CD4-positive, alpha-beta memory T cell (primary cell): ENCODE measurements around the gene MPZ. TPM values are rescaled to one million over a fixed set of nuclear protein-coding genes. Genes with fewer than 3 reads are reported as not detected.

Experiments used
- CTCF ChIA-PET: fragments of 350-600 bp; sonication (Branson Sonifier 250); formaldehyde crosslinking; loops from one replicate; lab custom pipeline; 2021; ENCODE audit warnings: inconsistent platforms; ENCODE audit not compliant: partially characterized antibody; lab: Charles Lee
- POLR2A ChIA-PET: fragments of 350-600 bp; sonication (Branson Sonifier 250); formaldehyde crosslinking; loops from one replicate; lab custom pipeline; 2021; ENCODE audit not compliant: partially characterized antibody; lab: Charles Lee
- DNase-seq, 5 donors: peaks; one replicate each; pipeline versions ENCODE4 v3.0.0 to v3.0.0-alpha.2; 2020 to 2022; ENCODE audit warnings: mixed read lengths in 1 of 5
- H3K27ac ChIP-seq: one replicate; pipeline ENCODE4 v1.7.0; 2013; ENCODE audit warnings: low read depth, low read length
- H3K27me3 ChIP-seq: 2 replicates; pipeline ENCODE4 v1.7.0; 2013; ENCODE audit warnings: mild to moderate bottlenecking, low read length, moderate library complexity; ENCODE audit not compliant: insufficient read depth
- H3K36me3 ChIP-seq: 2 replicates; pipeline ENCODE4 v1.7.0; 2013; ENCODE audit warnings: mild to moderate bottlenecking, low read length, moderate library complexity; ENCODE audit not compliant: insufficient read depth
- H3K4me1 ChIP-seq: 2 replicates; pipeline ENCODE4 v1.7.0; 2013; ENCODE audit warnings: mild to moderate bottlenecking, low read length, moderate library complexity; ENCODE audit not compliant: insufficient read depth
- H3K4me3 ChIP-seq, 2 donors: one replicate each; pipeline ENCODE4 v1.7.0; 2013; ENCODE audit warnings: low read length in 2 of 2, mild to moderate bottlenecking in 1 of 2
- H3K9me3 ChIP-seq, 2 donors: one replicate each; pipeline ENCODE4 v1.7.0; 2013; ENCODE audit warnings: low read length in 2 of 2, control low read depth in 1 of 2; ENCODE audit not compliant: control insufficient read depth in 1 of 2
- H3K27ac Mint-ChIP-seq, 7 donors: one replicate each; pipeline ENCODE4 v1.8.0; 2020 to 2021; ENCODE audit warnings: mixed read lengths in 7 of 7, mild to moderate bottlenecking in 6 of 7, inconsistent platforms in 3 of 7, moderate library complexity in 3 of 7
- H3K27me3 Mint-ChIP-seq, 2 donors: one replicate each; pipeline ENCODE4 v1.8.0; 2020 to 2021; ENCODE audit warnings: mixed read lengths in 2 of 2
- H3K36me3 Mint-ChIP-seq, 2 donors: one replicate each; pipeline ENCODE4 v1.8.0; 2020 to 2021; ENCODE audit warnings: mixed read lengths in 2 of 2, inconsistent platforms in 1 of 2, mild to moderate bottlenecking in 1 of 2
- H3K4me1 Mint-ChIP-seq, 4 donors: one replicate each; pipeline ENCODE4 v1.8.0; 2020 to 2021; ENCODE audit warnings: mixed read lengths in 4 of 4, mild to moderate bottlenecking in 1 of 4
- H3K4me3 Mint-ChIP-seq, 8 donors: one replicate each; pipeline ENCODE4 v1.8.0; 2020 to 2021; ENCODE audit warnings: mixed read lengths in 8 of 8, mild to moderate bottlenecking in 7 of 8, moderate library complexity in 6 of 8, inconsistent platforms in 3 of 8
- H3K9me3 Mint-ChIP-seq, 8 donors: one replicate each; pipeline ENCODE4 v1.8.0; 2020 to 2021; ENCODE audit warnings: mixed read lengths in 8 of 8, mild to moderate bottlenecking in 5 of 8, inconsistent platforms in 3 of 8, moderate library complexity in 1 of 8
- intact Hi-C: fragments of 100-400 bp; cut with micrococcal nuclease; formaldehyde crosslinking; loops from one replicate; pipeline ENCODE4 v1.15.1; 2023
- polyA plus RNA-seq, 2 donors: library from polyadenylated mRNA; unstranded; fragments of 300-500 nt; fragmentation: Illumina TruSeq; gene quantifications; one replicate each; pipeline ENCODE4 v1.2.3, GENCODE V29; 2021
- total RNA-seq, 2 experiments: library from RNA; stranded (reverse); gene quantifications; one replicate each; pipeline ENCODE4 v1.2.3, GENCODE V29; 2021

Gene MPZ
- total and polyA plus RNA-seq, 4 experiments from 2014 or later: 0.14 to 11.9 (median 11.1) TPM; not detected in 1

- H3K9me3 Mint-ChIP-seq: peaks cover 0 to 2% (median 0%) of the 10 kb centered on the region in 8 donors
- CTCF ChIA-PET: interaction anchor here (1.2 to 1.4 kb wide), 2 partner anchors 58 to 72 kb away, joined by 3 read pairs; no protein-coding TSS in a partner anchor
- H3K27ac Mint-ChIP-seq: no peak overlapping the region
- Histone ChIP-seq H3K27ac (no peak overlapping the region), H3K4me3 (no peak overlapping the region), H3K9me3 (no peaks in the 10 kb centered on the region), H3K4me1 (no peaks in the 10 kb centered on the region), H3K27me3 (peaks cover 3% of the 10 kb centered on the region), H3K36me3 (no peaks in the 10 kb centered on the region)
- H3K4me3 Mint-ChIP-seq: no peak overlapping the region
- peaks cover 0 to 7% of the 10 kb centered on the region in 2 donors for H3K27me3 Mint-ChIP-seq
- DNase-seq: no peak
- intact Hi-C loops: no loop called here
- POLR2A ChIA-PET: interaction anchor here (1.3 kb wide), 1 partner anchor 18 kb away, joined by 3 read pairs; no protein-coding TSS in a partner anchor
- H3K4me1 Mint-ChIP-seq: peaks cover 0 to 4% (median under 1%) of the 10 kb centered on the region in 4 donors
- H3K36me3 Mint-ChIP-seq: peaks cover 0 to 12% of the 10 kb centered on the region in 2 donors
Measured at GRCh38 chr1:161287482-161288054, 22.2 kb downstream of the MPZ start.

GRCh38 chr1:161285521-161285920 lies 24.2 kb downstream of the MPZ start:
- ChIA-PET CTCF (no interaction called here), POLR2A (no interaction called here)
- H3K27ac ChIP-seq: no peak overlapping the region
- H3K27me3 ChIP-seq: peaks cover 3% of the 10 kb centered on the region
- H3K9me3 Mint-ChIP-seq: no peaks in the 10 kb centered on the region
- H3K4me1 Mint-ChIP-seq: no peaks in the 10 kb centered on the region
- H3K36me3 Mint-ChIP-seq: peaks cover 0 to 16% of the 10 kb centered on the region in 2 donors
- intact Hi-C loops: no loop called here
- peaks cover 0 to 7% of the 10 kb centered on the region in 2 donors for H3K27me3 Mint-ChIP-seq
- H3K9me3 ChIP-seq: no peaks in the 10 kb centered on the region
- no peak for DNase-seq
- H3K4me3 Mint-ChIP-seq: no peak overlapping the region
- H3K36me3 ChIP-seq: no peaks in the 10 kb centered on the region
- no peaks in the 10 kb centered on the region for H3K4me1 ChIP-seq
- H3K27ac Mint-ChIP-seq: no peak overlapping the region
- no peak overlapping the region for H3K4me3 ChIP-seq

GRCh38 chr1:161285113-161285512 lies 24.7 kb downstream of the MPZ start:
- H3K9me3 ChIP-seq: no peaks in the 10 kb centered on the region
- Mint-ChIP-seq H3K4me3 (no peak overlapping the region), H3K36me3 (peaks cover 0 to 19% of the 10 kb centered on the region in 2 donors), H3K4me1 (no peaks in the 10 kb centered on the region), H3K9me3 (no peaks in the 10 kb centered on the region), H3K27ac (no peak overlapping the region), H3K27me3 (peaks cover 0 to 7% of the 10 kb centered on the region in 2 donors)
- ChIA-PET POLR2A (no interaction called here), CTCF (no interaction called here)
- no peak overlapping the region for H3K27ac ChIP-seq
- peaks cover 3% of the 10 kb centered on the region for H3K27me3 ChIP-seq
- no peak overlapping the region for H3K4me3 ChIP-seq
- no peak for DNase-seq
- no peaks in the 10 kb centered on the region for H3K36me3 ChIP-seq
- H3K4me1 ChIP-seq: no peaks in the 10 kb centered on the region
- intact Hi-C loops: no loop called here

GRCh38 chr1:161282991-161283390 lies 26.8 kb downstream of the MPZ start:
- ChIA-PET CTCF (interaction anchor here (1.0 to 1.1 kb wide), 2 partner anchors 8 to 26 kb away, joined by 3 to 7 read pairs; no protein-coding TSS in a partner anchor), POLR2A (no interaction called here)
- Mint-ChIP-seq H3K27me3 (peaks cover 0 to 10% of the 10 kb centered on the region in 2 donors), H3K4me1 (no peaks in the 10 kb centered on the region), H3K9me3 (no peaks in the 10 kb centered on the region), H3K4me3 (no peak overlapping the region), H3K36me3 (peaks cover 0 to 16% of the 10 kb centered on the region in 2 donors), H3K27ac (peak overlapping the region in 2 of 7 donors; percentile 12 to 25)
- no peak for DNase-seq
- no peak overlapping the region for H3K4me3 ChIP-seq
- no peaks in the 10 kb centered on the region for H3K36me3 ChIP-seq
- no peak overlapping the region for H3K27ac ChIP-seq
- H3K9me3 ChIP-seq: no peaks in the 10 kb centered on the region
- H3K4me1 ChIP-seq: no peaks in the 10 kb centered on the region
- peaks cover 3% of the 10 kb centered on the region for H3K27me3 ChIP-seq
- intact Hi-C loops: no loop called here

- ChIA-PET CTCF (interaction anchor here (0.7 kb wide), 1 partner anchor 142 kb away, joined by 3 read pairs; no protein-coding TSS in a partner anchor), POLR2A (no interaction called here)
- no peaks in the 10 kb centered on the region for H3K36me3 ChIP-seq
- Mint-ChIP-seq H3K4me3 (no peak overlapping the region), H3K27ac (no peak overlapping the region), H3K36me3 (no peaks in the 10 kb centered on the region), H3K9me3 (no peaks in the 10 kb centered on the region), H3K4me1 (no peaks in the 10 kb centered on the region), H3K27me3 (peaks cover 10% of the 10 kb centered on the region in 2 donors)
- no peak overlapping the region for H3K27ac ChIP-seq
- intact Hi-C loops: no loop called here
- DNase-seq: no peak
- H3K4me1 ChIP-seq: no peaks in the 10 kb centered on the region
- no peaks in the 10 kb centered on the region for H3K27me3 ChIP-seq
- H3K9me3 ChIP-seq: no peaks in the 10 kb centered on the region
- no peak overlapping the region for H3K4me3 ChIP-seq
Measured at GRCh38 chr1:161274874-161275273, 34.9 kb downstream of the MPZ start.

- H3K9me3 ChIP-seq: no peaks in the 10 kb centered on the region
- POLR2A ChIA-PET: no interaction called here
- no peaks in the 10 kb centered on the region for H3K27me3 ChIP-seq
- no peaks in the 10 kb centered on the region for H3K36me3 Mint-ChIP-seq
- H3K27ac Mint-ChIP-seq: no peak overlapping the region
- H3K27me3 Mint-ChIP-seq: peaks cover 10% of the 10 kb centered on the region in 2 donors
- H3K4me1 Mint-ChIP-seq: no peaks in the 10 kb centered on the region
- no peak overlapping the region for H3K4me3 Mint-ChIP-seq
- no peaks in the 10 kb centered on the region for H3K36me3 ChIP-seq
- DNase-seq: no peak
- CTCF ChIA-PET: no interaction called here
- no peak overlapping the region for H3K4me3 ChIP-seq
- no peaks in the 10 kb centered on the region for H3K4me1 ChIP-seq
- no peaks in the 10 kb centered on the region for H3K9me3 Mint-ChIP-seq
- no peak overlapping the region for H3K27ac ChIP-seq
- intact Hi-C loops: no loop called here
Measured at GRCh38 chr1:161273402-161273801, 36.4 kb downstream of the MPZ start.

GRCh38 chr1:161267321-161267720 lies 42.4 kb downstream of the MPZ start:
- Histone ChIP-seq H3K4me3 (no peak overlapping the region), H3K9me3 (no peaks in the 10 kb centered on the region), H3K4me1 (no peaks in the 10 kb centered on the region), H3K27me3 (no peaks in the 10 kb centered on the region), H3K36me3 (no peaks in the 10 kb centered on the region), H3K27ac (no peak overlapping the region)
- H3K9me3 Mint-ChIP-seq: no peaks in the 10 kb centered on the region
- ChIA-PET POLR2A (no interaction called here), CTCF (no interaction called here)
- no peaks in the 10 kb centered on the region for H3K4me1 Mint-ChIP-seq
- intact Hi-C loops: no loop called here
- no peak overlapping the region for H3K4me3 Mint-ChIP-seq
- no peak for DNase-seq
- H3K36me3 Mint-ChIP-seq: no peaks in the 10 kb centered on the region
- H3K27ac Mint-ChIP-seq: no peak overlapping the region
- peaks cover 9 to 15% of the 10 kb centered on the region in 2 donors for H3K27me3 Mint-ChIP-seq
